Neural cell (in vitro differentiated cells): ENCODE measurements around the gene CCND1. TPM values are rescaled to one million over a fixed set of nuclear protein-coding genes. Genes with fewer than 3 reads are reported as not detected.

ENCODE experiments used
- H2AFZ ChIP-seq: fragments of 200-600, 300-800 bp; sonication (generic), shearing (Covaris generic); 2 replicates; pipeline ENCODE4 v1.6.0; 2014; ENCODE audit warnings: low read depth, mild to moderate bottlenecking, antibody characterized with exemption, low read length, moderate library complexity
- H3F3A ChIP-seq: fragments of 200-600 bp; shearing (Covaris generic); 2 replicates; pipeline ENCODE4 v1.6.1; 2016; ENCODE audit warnings: mild to moderate bottlenecking, moderate library complexity, mixed read lengths, antibody characterized with exemption, low read length; ENCODE audit not compliant: insufficient read depth, poor library complexity, severe bottlenecking
- H3K27ac ChIP-seq: fragments of 200-600, 300-800 bp; sonication (generic), shearing (Covaris generic); 2 replicates; pipeline ENCODE4 v1.5.1; 2014; ENCODE audit warnings: mild to moderate bottlenecking, low read length, moderate library complexity
- H3K27me3 ChIP-seq: fragments of 300-800, 200-600 bp; sonication (generic), shearing (Covaris generic); 2 replicates; pipeline ENCODE4 v1.6.0; 2014; ENCODE audit warnings: mild to moderate bottlenecking, low read depth, low read length, moderate library complexity; ENCODE audit not compliant: insufficient read depth
- H3K36me3 ChIP-seq: fragments of 300-800, 200-600 bp; sonication (generic), shearing (Covaris generic); 2 replicates; pipeline ENCODE4 v1.5.1; 2014; ENCODE audit warnings: mild to moderate bottlenecking, antibody characterized with exemption, low read length, moderate library complexity; ENCODE audit not compliant: insufficient read depth
- H3K4me2 ChIP-seq: fragments of 300-800, 200-600 bp; sonication (generic), shearing (Covaris generic); 2 replicates; pipeline ENCODE4 v1.6.0; 2014; ENCODE audit warnings: mild to moderate bottlenecking, low read length
- H3K4me3 ChIP-seq: fragments of 300-800, 200-600 bp; sonication (generic), shearing (Covaris generic); 2 replicates; pipeline ENCODE4 v1.5.1; 2014; ENCODE audit warnings: mild to moderate bottlenecking, low read length, moderate library complexity
- H3K79me2 ChIP-seq: fragments of 200-600 bp; shearing (Covaris generic); replicated peaks from 2 replicates; pipeline ENCODE4 v1.6.0; 2014; ENCODE audit warnings: mild to moderate bottlenecking, low read length, moderate library complexity; ENCODE audit not compliant: insufficient read depth
- H3K9ac ChIP-seq: fragments of 300-800, 200-600 bp; sonication (generic), shearing (Covaris generic); 2 replicates; pipeline ENCODE4 v1.6.1; 2016; ENCODE audit warnings: mild to moderate bottlenecking, low read length, mixed read lengths
- H3K9me2 ChIP-seq: fragments of 200-600 bp; shearing (Covaris generic); 2 replicates; pipeline ENCODE4 v1.6.1; 2016; ENCODE audit warnings: mild to moderate bottlenecking, low read length, mixed read lengths; ENCODE audit not compliant: insufficient read depth
- H3K9me3 ChIP-seq: fragments of 200-600, 300-800 bp; sonication (generic), shearing (Covaris generic); 2 replicates; pipeline ENCODE4 v1.6.1; 2016; ENCODE audit warnings: mild to moderate bottlenecking, mixed run types, low read length, moderate library complexity, mixed read lengths
- H4K20me1 ChIP-seq: fragments of 200-600 bp; shearing (Covaris generic); 2 replicates; pipeline ENCODE4 v1.6.1; 2016; ENCODE audit warnings: mild to moderate bottlenecking, mixed run types; ENCODE audit not compliant: insufficient read depth
- EP300 ChIP-seq: fragments of 450-650 bp; conservative IDR thresholded peaks from 2 replicates; pipeline ENCODE4 v1.6.1; 2014; ENCODE audit warnings: antibody characterized with exemption, mild to moderate bottlenecking, moderate library complexity; ENCODE audit not compliant: poor library complexity, severe bottlenecking
- EZH2 ChIP-seq: fragments of 200-600, 300-800 bp; shearing (Covaris generic), sonication (generic); IDR thresholded peaks from 2 replicates; pipeline ENCODE4 v1.6.1; 2014; ENCODE audit warnings: antibody characterized with exemption, low read length, borderline replicate concordance, mild to moderate bottlenecking; ENCODE audit not compliant: insufficient read depth, poor library complexity, severe bottlenecking
- MXI1 ChIP-seq: fragments of 450-650 bp; conservative IDR thresholded peaks from 2 replicates; pipeline ENCODE4 v1.6.1; 2014; ENCODE audit warnings: antibody characterized with exemption, mild to moderate bottlenecking; ENCODE audit not compliant: poor library complexity, severe bottlenecking
- POLR2AphosphoS5 ChIP-seq: IDR thresholded peaks from 2 replicates; pipeline ENCODE4 v1.6.1; 2012
- RAD21 ChIP-seq: fragments of 450-650 bp; conservative IDR thresholded peaks from 2 replicates; pipeline ENCODE4 v1.6.1; 2014; ENCODE audit warnings: antibody characterized with exemption, mild to moderate bottlenecking, moderate library complexity
- SMC3 ChIP-seq: fragments of 450-650 bp; conservative IDR thresholded peaks from 2 replicates; pipeline ENCODE4 v1.6.1; 2014; ENCODE audit warnings: antibody characterized with exemption, mild to moderate bottlenecking, moderate library complexity; ENCODE audit not compliant: poor library complexity
- TAF1 ChIP-seq: IDR thresholded peaks from 2 replicates; pipeline ENCODE4 v1.6.1; 2012; ENCODE audit warnings: low read depth
- polyA plus RNA-seq: library from polyadenylated mRNA; depleted of rRNA; stranded (reverse); fragments of >200 nt; gene quantifications from 2 replicates; pipeline ENCODE4 v1.2.3, GENCODE V29; 2014
- TF ChIP-seq, protein P1 (sequence below): IDR thresholded peaks from 2 replicates; pipeline ENCODE4 v1.6.1; 2012; ENCODE audit warnings: borderline replicate concordance
- TF ChIP-seq, protein P2 (sequence below): fragments of 450-650 bp; IDR thresholded peaks from 2 replicates; pipeline ENCODE4 v1.5.1; 2014; ENCODE audit warnings: antibody characterized with exemption, mild to moderate bottlenecking, moderate library complexity; ENCODE audit not compliant: poor library complexity, severe bottlenecking

Gene CCND1
- polyA plus RNA-seq, 1 donor from 2014 or later: 2.7 TPM

GRCh38 chr11:69617220-69617619, 23.7 kb upstream of the CCND1 start:
- no peak overlapping the region for H3K27ac ChIP-seq
- H2AFZ ChIP-seq: no peak overlapping the region
- H3K79me2 ChIP-seq: no peaks in the 10 kb centered on the region
- H3K27me3 ChIP-seq: no peaks in the 10 kb centered on the region
- no peak overlapping the region for H3K9ac ChIP-seq
- H4K20me1 ChIP-seq: no peaks in the 10 kb centered on the region
- no peaks in the 10 kb centered on the region for H3K36me3 ChIP-seq
- TF ChIP-seq, protein P1, sequence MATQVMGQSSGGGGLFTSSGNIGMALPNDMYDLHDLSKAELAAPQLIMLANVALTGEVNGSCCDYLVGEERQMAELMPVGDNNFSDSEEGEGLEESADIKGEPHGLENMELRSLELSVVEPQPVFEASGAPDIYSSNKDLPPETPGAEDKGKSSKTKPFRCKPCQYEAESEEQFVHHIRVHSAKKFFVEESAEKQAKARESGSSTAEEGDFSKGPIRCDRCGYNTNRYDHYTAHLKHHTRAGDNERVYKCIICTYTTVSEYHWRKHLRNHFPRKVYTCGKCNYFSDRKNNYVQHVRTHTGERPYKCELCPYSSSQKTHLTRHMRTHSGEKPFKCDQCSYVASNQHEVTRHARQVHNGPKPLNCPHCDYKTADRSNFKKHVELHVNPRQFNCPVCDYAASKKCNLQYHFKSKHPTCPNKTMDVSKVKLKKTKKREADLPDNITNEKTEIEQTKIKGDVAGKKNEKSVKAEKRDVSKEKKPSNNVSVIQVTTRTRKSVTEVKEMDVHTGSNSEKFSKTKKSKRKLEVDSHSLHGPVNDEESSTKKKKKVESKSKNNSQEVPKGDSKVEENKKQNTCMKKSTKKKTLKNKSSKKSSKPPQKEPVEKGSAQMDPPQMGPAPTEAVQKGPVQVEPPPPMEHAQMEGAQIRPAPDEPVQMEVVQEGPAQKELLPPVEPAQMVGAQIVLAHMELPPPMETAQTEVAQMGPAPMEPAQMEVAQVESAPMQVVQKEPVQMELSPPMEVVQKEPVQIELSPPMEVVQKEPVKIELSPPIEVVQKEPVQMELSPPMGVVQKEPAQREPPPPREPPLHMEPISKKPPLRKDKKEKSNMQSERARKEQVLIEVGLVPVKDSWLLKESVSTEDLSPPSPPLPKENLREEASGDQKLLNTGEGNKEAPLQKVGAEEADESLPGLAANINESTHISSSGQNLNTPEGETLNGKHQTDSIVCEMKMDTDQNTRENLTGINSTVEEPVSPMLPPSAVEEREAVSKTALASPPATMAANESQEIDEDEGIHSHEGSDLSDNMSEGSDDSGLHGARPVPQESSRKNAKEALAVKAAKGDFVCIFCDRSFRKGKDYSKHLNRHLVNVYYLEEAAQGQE: no peak
- TF ChIP-seq SMC3: no peak
- TF ChIP-seq EZH2: no peak
- TF ChIP-seq EP300: no peak
- no peak for TF ChIP-seq RAD21
- no peak for TF ChIP-seq MXI1
- TF ChIP-seq, protein P2, sequence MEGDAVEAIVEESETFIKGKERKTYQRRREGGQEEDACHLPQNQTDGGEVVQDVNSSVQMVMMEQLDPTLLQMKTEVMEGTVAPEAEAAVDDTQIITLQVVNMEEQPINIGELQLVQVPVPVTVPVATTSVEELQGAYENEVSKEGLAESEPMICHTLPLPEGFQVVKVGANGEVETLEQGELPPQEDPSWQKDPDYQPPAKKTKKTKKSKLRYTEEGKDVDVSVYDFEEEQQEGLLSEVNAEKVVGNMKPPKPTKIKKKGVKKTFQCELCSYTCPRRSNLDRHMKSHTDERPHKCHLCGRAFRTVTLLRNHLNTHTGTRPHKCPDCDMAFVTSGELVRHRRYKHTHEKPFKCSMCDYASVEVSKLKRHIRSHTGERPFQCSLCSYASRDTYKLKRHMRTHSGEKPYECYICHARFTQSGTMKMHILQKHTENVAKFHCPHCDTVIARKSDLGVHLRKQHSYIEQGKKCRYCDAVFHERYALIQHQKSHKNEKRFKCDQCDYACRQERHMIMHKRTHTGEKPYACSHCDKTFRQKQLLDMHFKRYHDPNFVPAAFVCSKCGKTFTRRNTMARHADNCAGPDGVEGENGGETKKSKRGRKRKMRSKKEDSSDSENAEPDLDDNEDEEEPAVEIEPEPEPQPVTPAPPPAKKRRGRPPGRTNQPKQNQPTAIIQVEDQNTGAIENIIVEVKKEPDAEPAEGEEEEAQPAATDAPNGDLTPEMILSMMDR: no peak
- TF ChIP-seq POLR2AphosphoS5: no peak
- TF ChIP-seq TAF1: no peak
- H3K4me2 ChIP-seq: no peak overlapping the region
- no peak overlapping the region for H3K4me3 ChIP-seq
- no peaks in the 10 kb centered on the region for H3F3A ChIP-seq
- H3K9me3 ChIP-seq: no peaks in the 10 kb centered on the region
- no peaks in the 10 kb centered on the region for H3K9me2 ChIP-seq

DNA sequence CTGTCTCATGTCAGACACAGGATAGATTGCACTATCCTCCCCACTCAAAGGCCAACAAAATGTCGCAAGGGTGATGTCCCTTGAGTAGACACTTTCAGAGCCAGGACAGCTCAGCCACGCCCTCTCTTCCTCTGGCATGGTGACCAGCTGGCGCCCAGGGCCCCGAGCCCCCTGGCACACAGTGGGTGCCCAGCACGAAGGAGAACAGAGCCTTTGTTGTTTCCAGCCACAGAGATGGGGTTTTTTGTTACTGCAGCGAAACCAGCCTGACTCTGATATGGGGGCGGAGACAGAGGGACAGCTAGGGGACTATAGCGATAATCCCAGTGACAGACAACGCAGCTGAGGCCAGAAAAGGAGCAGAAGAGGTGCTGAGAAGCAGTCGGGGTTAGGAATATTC, 23.3 kb upstream of the CCND1 start:
- TF ChIP-seq TAF1 (no peak), SMC3 (no peak), EP300 (no peak), EZH2 (no peak), RAD21 (no peak), POLR2AphosphoS5 (no peak), MXI1 (no peak)
- TF ChIP-seq, protein P2: no peak
- TF ChIP-seq, protein P1: no peak
- H2AFZ ChIP-seq: no peak overlapping the region
- H4K20me1 ChIP-seq: no peaks in the 10 kb centered on the region
- no peaks in the 10 kb centered on the region for H3K27me3 ChIP-seq
- no peaks in the 10 kb centered on the region for H3F3A ChIP-seq
- no peaks in the 10 kb centered on the region for H3K36me3 ChIP-seq
- no peak overlapping the region for H3K9ac ChIP-seq
- H3K4me3 ChIP-seq: no peak overlapping the region
- H3K27ac ChIP-seq: no peak overlapping the region
- no peak overlapping the region for H3K4me2 ChIP-seq
- no peaks in the 10 kb centered on the region for H3K79me2 ChIP-seq
- no peaks in the 10 kb centered on the region for H3K9me3 ChIP-seq
- H3K9me2 ChIP-seq: no peaks in the 10 kb centered on the region
